Measurements from ENCODE around the gene SMIM41. TPM values are rescaled to one million over a fixed set of nuclear protein-coding genes. Genes with fewer than 3 reads are reported as not detected.

Gene SMIM41
- total RNA-seq, 1 donor = 0.27 TPM

DNA sequence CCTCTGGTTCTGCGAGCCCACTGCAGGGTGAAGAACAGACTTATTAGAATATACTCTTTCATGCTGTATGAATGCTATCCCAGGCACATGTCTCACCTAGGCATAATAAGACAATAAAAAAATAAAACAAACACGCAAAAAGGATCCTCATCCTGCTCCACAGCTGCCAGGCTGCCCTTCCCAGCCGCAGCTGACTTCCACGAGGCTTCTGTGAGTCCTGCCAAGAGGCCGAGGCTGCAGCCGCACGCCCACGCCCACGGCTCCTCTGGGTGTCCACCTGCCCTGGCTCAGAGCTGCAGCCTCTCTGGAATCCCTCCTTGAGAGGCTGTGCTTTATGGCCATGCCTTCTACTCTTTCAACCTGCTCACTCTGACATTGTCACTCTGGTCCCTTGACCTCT is 6.9 kb downstream of the SMIM41 start:
- no peak for DNase-seq (ENCODE audit: low read depth)
- TF ChIP-seq CTCF (IDR thresholded peaks at IDR 0.05; ENCODE audit: insufficient read depth, low read length) = no peak
- H3K4me3 ChIP-seq (ENCODE audit: low read depth, low read length) = no peak overlapping the region

DNA sequence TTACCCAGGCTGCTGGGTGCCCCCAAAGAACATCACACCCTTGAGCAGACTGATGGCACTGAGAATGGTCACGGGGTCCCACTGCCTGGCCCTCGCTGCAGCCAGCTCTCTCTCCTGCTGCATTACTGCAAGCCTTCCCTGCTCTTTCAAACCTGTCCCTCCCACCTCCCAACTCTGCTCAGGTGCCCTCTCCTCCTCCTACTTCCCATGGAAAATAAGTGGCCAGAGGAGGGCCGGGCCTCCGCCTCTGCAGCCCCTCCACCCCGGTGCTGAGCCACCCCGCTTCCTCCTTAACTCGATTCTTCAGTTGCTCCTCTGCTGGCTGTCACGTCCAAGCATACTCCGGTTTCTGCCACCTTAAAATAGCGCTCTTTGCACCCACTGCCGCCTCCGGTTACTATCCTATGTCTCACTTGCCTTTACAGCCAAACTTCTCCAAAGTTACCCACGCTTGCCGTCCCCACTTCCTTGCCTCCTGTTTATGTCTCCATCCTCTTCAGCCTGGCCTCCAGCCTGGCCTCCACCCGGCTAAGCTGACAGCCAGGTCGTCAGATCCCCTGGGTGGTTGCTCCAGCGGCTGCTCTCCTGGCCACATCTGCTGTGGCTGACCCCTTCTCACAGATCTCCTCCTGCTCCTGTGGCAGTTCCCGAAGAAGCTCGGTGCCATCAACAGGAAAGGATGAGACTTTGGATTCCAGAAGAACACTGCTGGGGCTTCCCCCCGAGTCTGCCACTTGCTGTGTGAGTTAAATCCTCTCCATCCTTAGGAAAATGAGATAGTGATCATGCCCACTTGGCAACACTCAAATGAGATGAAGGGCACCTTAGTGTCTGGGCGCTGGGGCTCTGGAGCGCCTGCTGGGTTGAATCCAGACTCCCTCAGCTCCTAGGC is 7.7 kb downstream of the SMIM41 start:
- no peak for TF ChIP-seq CTCF (IDR thresholded peaks at IDR 0.05; ENCODE audit: insufficient read depth, low read length)
- no peak for DNase-seq (ENCODE audit: low read depth)
- no peak overlapping the region for H3K4me3 ChIP-seq (ENCODE audit: low read depth, low read length)

DNA sequence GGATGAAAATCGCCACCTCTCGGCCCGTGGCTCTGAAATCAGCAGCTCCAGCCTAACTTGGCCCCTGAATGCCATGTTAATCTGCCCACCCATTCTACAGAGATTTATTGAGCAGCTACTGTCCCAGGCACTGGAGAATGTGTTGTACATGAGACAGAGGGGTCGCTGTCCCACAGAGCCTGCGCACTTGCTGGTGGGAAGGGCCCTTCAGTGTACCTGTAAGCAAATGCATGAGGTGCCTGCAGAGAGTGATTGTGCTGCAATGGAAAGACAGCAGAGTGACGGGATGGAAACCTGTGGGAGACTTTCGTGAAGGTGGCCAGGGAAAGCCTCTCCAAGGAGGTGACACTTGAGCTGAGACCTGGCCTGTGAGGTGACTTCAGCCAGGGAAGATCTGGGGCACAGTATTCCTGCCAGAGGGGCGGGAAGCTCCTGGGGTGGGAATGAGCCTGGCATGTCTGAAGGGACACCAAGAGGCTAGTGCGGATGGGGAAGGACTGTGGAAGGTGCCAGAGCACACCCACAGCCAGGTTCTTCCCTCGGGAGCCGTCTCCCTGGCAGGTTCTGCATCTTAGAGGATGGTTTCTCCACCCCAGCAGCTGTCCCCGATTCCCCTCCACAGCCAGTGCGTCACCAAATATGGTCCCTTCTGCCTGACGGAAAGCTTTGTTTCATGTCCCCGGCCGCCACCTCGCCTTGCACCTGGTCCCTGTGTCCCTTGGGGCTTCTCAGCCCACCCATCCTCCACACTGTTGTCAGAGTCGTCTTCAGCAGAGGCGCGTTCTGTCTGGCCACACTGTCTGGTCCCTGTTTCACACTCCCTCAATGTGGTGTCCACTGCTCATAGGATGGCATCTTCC is 8.7 kb downstream of the SMIM41 start:
- no peak overlapping the region for H3K4me3 ChIP-seq (ENCODE audit: low read depth, low read length)
- DNase-seq (ENCODE audit: low read depth) = no peak
- TF ChIP-seq CTCF (IDR thresholded peaks at IDR 0.05; ENCODE audit: insufficient read depth, low read length) = no peak

- H3K4me3 ChIP-seq (ENCODE audit: low read depth, low read length) = no peak overlapping the region
- TF ChIP-seq CTCF (IDR thresholded peaks at IDR 0.05; ENCODE audit: insufficient read depth, low read length) = no peak
- DNase-seq (ENCODE audit: low read depth) = no peak
These were observed 10.0 kb downstream of the SMIM41 start for GRCh38 chr12:52089491-52089890.

GRCh38 chr12:52090291-52090690 is 10.8 kb downstream of the SMIM41 start:
- no peak for TF ChIP-seq CTCF (IDR thresholded peaks at IDR 0.05; ENCODE audit: insufficient read depth, low read length)
- no peak for DNase-seq (ENCODE audit: low read depth)
- no peak overlapping the region for H3K4me3 ChIP-seq (ENCODE audit: low read depth, low read length)

GRCh38 chr12:52091061-52091460 is 11.6 kb downstream of the SMIM41 start:
- DNase-seq (ENCODE audit: low read depth) = no peak
- TF ChIP-seq CTCF (IDR thresholded peaks at IDR 0.05; ENCODE audit: insufficient read depth, low read length) = no peak
- H3K4me3 ChIP-seq (ENCODE audit: low read depth, low read length) = no peak overlapping the region
